Neural progenitor cell (in vitro differentiated cells): ENCODE results near the gene PNPLA6. TPM values are rescaled to one million over a fixed set of nuclear protein-coding genes. Genes with fewer than 3 reads are reported as not detected.

Experiments
- DNase-seq: peaks from one replicate; pipeline ENCODE4 v3.0.0-alpha.2; 2016; ENCODE audit warnings: low spot score
- H2AFZ ChIP-seq: fragments of 200-600 bp; sonication (generic); replicated peaks from 2 replicates; pipeline ENCODE4 v1.6.1; 2016; ENCODE audit warnings: antibody characterized with exemption
- H3F3A ChIP-seq: fragments of 200-600 bp; sonication (generic); 2 replicates; pipeline ENCODE4 v1.6.1; 2016; ENCODE audit warnings: antibody characterized with exemption, low read depth
- H3K27ac ChIP-seq: fragments of 200-600 bp; sonication (generic); 2 replicates; pipeline ENCODE4 v1.5.1; 2016; ENCODE audit warnings: mild to moderate bottlenecking
- H3K27me3 ChIP-seq: fragments of 200-600 bp; sonication (generic); 2 replicates; pipeline ENCODE4 v1.6.1; 2016; ENCODE audit warnings: mild to moderate bottlenecking, moderate library complexity
- H3K36me3 ChIP-seq: fragments of 200-600 bp; sonication (generic); 2 replicates; pipeline ENCODE4 v1.5.1; 2016
- H3K4me1 ChIP-seq: fragments of 200-600 bp; sonication (generic); 2 replicates; pipeline ENCODE4 v1.6.1; 2016; ENCODE audit warnings: mixed run types
- H3K4me2 ChIP-seq: fragments of 200-600 bp; sonication (generic); 2 replicates; pipeline ENCODE4 v1.6.1; 2016
- H3K4me3 ChIP-seq: fragments of 200-600 bp; sonication (generic); 2 replicates; pipeline ENCODE4 v1.5.1; 2016
- H3K79me2 ChIP-seq: fragments of 200-600 bp; sonication (generic); 2 replicates; pipeline ENCODE4 v1.6.1; 2016; ENCODE audit warnings: low read depth
- H3K9ac ChIP-seq: fragments of 200-600 bp; sonication (generic); 2 replicates; pipeline ENCODE4 v1.6.1; 2016
- H3K9me3 ChIP-seq: fragments of 200-600 bp; sonication (generic); 2 replicates; pipeline ENCODE4 v1.5.1; 2016; ENCODE audit warnings: low read depth
- H4K20me1 ChIP-seq: fragments of 200-600 bp; sonication (generic); 2 replicates; pipeline ENCODE4 v1.6.1; 2016; ENCODE audit warnings: low read depth
- H3K27ac Mint-ChIP-seq: 3 replicates; pipeline ENCODE4 v1.8.0; 2021; ENCODE audit warnings: mixed read lengths
- H3K27me3 Mint-ChIP-seq: 2 replicates; pipeline ENCODE4 v1.8.0; 2022; ENCODE audit warnings: low read depth, mild to moderate bottlenecking, inconsistent platforms, moderate library complexity, mixed read lengths; ENCODE audit not compliant: insufficient read depth
- H3K36me3 Mint-ChIP-seq: 3 replicates; pipeline ENCODE4 v1.8.0; 2021; ENCODE audit warnings: mixed read lengths
- H3K4me1 Mint-ChIP-seq: 3 replicates; pipeline ENCODE4 v1.8.0; 2021; ENCODE audit warnings: mixed read lengths
- H3K4me3 Mint-ChIP-seq: 3 replicates; pipeline ENCODE4 v1.8.0; 2021; ENCODE audit warnings: mild to moderate bottlenecking, moderate library complexity, mixed read lengths
- H3K9me3 Mint-ChIP-seq: 3 replicates; pipeline ENCODE4 v1.8.0; 2020; ENCODE audit warnings: mixed read lengths
- EZH2 ChIP-seq: fragments of 200-600 bp; sonication (generic); IDR thresholded peaks from 2 replicates; pipeline ENCODE4 v1.6.1; 2017; ENCODE audit warnings: antibody characterized with exemption, mild to moderate bottlenecking, moderate library complexity
- EZH2phosphoT487 ChIP-seq: fragments of 200-600 bp; sonication (generic); IDR thresholded peaks from 2 replicates; pipeline ENCODE4 v1.6.1; 2017; ENCODE audit warnings: antibody characterized with exemption
- total RNA-seq: library from RNA; depleted of rRNA; stranded (reverse); fragments of >200 nt; gene quantifications from 2 replicates; pipeline ENCODE4 v1.2.3, GENCODE V29; 2015; ENCODE audit warnings: low replicate concordance
- TF ChIP-seq, protein P1 (sequence below): fragments of 200-600 bp; sonication (generic); IDR thresholded peaks from 2 replicates; pipeline ENCODE4 v1.5.1; 2017; ENCODE audit warnings: antibody characterized with exemption, mild to moderate bottlenecking

PNPLA6 gene
- total RNA-seq, 1 donor from 2014 or later = 25.5 TPM

DNA sequence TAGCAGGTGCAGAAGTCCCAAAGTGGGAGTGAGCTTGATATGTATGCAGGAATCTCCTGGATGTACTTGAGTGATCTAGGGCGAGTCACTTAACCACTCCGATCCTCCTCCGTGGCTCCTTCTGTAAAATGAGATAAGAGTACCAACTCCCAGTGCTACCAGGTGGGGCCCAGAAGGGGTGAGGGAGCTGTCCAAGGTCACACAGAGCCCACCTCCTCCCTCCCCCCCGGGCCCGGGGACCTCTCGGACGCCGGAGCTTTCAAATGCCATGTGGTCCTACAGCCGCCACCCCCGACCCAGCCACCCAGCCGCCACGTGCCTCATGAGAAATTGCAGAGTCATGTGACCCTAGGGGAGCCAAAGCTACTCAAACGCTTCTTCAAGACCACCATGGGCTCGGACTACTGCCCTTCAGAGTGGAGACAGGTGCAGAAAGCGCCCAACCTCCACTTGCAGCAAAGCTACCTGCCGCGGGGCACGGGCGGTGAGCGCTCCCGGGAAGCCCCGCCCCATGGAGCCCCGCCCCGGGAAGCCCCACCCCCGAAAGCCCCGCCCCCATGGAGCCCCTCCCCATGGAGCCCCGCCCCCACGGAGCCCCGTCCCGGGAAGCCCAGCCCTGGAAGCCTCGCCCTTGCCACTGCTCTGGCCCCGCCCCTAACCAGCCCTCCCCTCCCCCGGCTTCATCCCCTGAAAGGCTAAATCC, 29.7 kb upstream of the PNPLA6 start:
- Histone ChIP-seq H3K27ac (no peak overlapping the region), H4K20me1 (peaks cover 3% of the 10 kb centered on the region), H3K4me3 (no peak overlapping the region), H2AFZ (no peak overlapping the region), H3K79me2 (no peaks in the 10 kb centered on the region), H3F3A (peaks cover 4% of the 10 kb centered on the region), H3K9ac (no peak overlapping the region), H3K4me2 (peak overlapping the region; percentile 21), H3K27me3 (peaks cover 39% of the 10 kb centered on the region), H3K9me3 (no peaks in the 10 kb centered on the region), H3K4me1 (no peaks in the 10 kb centered on the region), H3K36me3 (no peaks in the 10 kb centered on the region)
- H3K27me3 Mint-ChIP-seq = peaks cover 11% of the 10 kb centered on the region
- DNase-seq = peak; percentile 63
- H3K27ac Mint-ChIP-seq = no peak overlapping the region
- no peak for TF ChIP-seq EZH2
- no peak for TF ChIP-seq EZH2phosphoT487
- no peaks in the 10 kb centered on the region for H3K36me3 Mint-ChIP-seq
- H3K4me3 Mint-ChIP-seq = peak overlapping the region; percentile 52
- no peaks in the 10 kb centered on the region for H3K9me3 Mint-ChIP-seq
- peaks cover 8% of the 10 kb centered on the region for H3K4me1 Mint-ChIP-seq

DNA sequence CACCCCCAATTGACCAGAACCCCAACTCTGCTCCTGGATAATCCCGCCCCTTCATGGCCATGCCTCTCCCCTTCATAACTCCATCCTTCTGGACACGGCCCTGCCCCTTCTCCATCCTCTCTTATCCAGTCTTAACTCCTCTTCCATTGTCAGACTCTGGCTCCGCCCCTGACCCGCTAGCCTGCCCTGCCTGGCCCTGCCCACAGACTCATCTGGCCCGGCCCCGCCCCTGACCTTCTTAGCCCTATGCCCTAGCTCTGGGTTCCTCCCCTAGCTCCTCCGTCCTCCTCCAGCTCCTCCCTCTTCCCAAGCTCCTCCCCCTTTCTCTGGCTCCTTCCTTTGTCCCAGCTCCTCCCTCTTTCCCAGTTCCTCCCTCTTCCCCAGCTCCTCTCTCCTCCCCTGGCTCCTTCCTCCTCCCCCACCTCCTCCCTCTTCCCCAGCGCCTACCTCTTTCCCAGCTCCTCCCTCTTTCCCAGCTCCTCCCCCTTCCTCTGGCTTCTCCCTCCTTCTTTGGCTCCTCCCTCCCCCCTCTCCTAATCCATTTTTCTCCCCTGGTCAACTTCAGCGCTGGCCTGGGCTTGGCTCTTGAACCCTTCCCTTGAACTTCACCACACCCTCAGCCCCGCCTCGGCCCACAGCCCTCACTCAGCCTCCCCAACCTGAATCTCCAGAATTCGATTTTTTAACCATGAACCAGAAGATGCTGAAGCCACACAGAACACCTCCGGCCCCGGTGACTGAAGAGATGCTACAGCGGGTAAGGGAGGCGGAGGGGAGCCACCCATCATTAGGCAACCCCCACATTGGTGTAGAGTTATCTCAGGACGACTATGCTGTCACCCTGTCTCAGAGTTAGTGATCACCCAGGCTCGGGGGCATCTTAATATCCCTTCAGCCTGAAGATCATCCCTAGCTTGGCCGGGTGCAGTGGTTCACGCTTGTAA, 28.9 kb upstream of the PNPLA6 start:
- Mint-ChIP-seq H3K27ac (no peak overlapping the region), H3K9me3 (no peaks in the 10 kb centered on the region), H3K4me1 (peaks cover 8% of the 10 kb centered on the region), H3K27me3 (peaks cover 11% of the 10 kb centered on the region), H3K36me3 (no peaks in the 10 kb centered on the region), H3K4me3 (peak overlapping the region; percentile 50)
- Histone ChIP-seq H3K79me2 (no peaks in the 10 kb centered on the region), H3K9ac (no peak overlapping the region), H2AFZ (no peak overlapping the region), H3K27ac (no peak overlapping the region), H3K27me3 (peaks cover 31% of the 10 kb centered on the region), H3K4me1 (no peaks in the 10 kb centered on the region), H3F3A (peaks cover 4% of the 10 kb centered on the region), H4K20me1 (peaks cover 3% of the 10 kb centered on the region), H3K36me3 (no peaks in the 10 kb centered on the region), H3K4me2 (no peak overlapping the region), H3K9me3 (no peaks in the 10 kb centered on the region), H3K4me3 (no peak overlapping the region)
- peak; percentile 91 for DNase-seq
- TF ChIP-seq, protein P1, sequence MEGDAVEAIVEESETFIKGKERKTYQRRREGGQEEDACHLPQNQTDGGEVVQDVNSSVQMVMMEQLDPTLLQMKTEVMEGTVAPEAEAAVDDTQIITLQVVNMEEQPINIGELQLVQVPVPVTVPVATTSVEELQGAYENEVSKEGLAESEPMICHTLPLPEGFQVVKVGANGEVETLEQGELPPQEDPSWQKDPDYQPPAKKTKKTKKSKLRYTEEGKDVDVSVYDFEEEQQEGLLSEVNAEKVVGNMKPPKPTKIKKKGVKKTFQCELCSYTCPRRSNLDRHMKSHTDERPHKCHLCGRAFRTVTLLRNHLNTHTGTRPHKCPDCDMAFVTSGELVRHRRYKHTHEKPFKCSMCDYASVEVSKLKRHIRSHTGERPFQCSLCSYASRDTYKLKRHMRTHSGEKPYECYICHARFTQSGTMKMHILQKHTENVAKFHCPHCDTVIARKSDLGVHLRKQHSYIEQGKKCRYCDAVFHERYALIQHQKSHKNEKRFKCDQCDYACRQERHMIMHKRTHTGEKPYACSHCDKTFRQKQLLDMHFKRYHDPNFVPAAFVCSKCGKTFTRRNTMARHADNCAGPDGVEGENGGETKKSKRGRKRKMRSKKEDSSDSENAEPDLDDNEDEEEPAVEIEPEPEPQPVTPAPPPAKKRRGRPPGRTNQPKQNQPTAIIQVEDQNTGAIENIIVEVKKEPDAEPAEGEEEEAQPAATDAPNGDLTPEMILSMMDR = no peak
- TF ChIP-seq EZH2phosphoT487 (no peak), EZH2 (no peak)

DNA sequence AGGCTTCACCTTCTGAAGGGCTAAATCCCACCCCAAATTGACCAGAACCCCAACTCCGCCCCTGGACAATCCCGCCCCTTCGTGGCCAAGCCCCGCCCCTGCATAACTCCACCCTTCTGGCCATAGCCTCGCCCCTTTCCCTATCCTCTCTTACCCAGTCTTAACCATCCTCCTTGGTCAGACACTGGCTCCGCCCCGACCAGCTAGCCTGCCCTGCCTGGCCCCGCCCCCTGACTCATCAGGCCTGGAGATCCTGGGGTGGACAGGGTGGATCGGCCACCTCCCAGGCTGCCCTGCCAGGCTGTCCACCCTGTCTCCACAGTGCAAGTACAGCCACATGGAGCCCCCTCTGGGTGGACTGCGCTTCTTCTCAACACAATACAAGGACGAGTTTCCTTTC, 27.6 kb upstream of the PNPLA6 start:
- Histone ChIP-seq H3K4me3 (no peak overlapping the region), H3K9me3 (no peaks in the 10 kb centered on the region), H3K36me3 (no peaks in the 10 kb centered on the region), H3K27me3 (peaks cover 19% of the 10 kb centered on the region), H3K4me2 (no peak overlapping the region), H4K20me1 (peaks cover 3% of the 10 kb centered on the region), H3K27ac (no peak overlapping the region), H3K4me1 (no peaks in the 10 kb centered on the region), H3F3A (peaks cover 14% of the 10 kb centered on the region), H2AFZ (no peak overlapping the region), H3K79me2 (no peaks in the 10 kb centered on the region), H3K9ac (no peak overlapping the region)
- no peak overlapping the region for H3K4me3 Mint-ChIP-seq
- H3K36me3 Mint-ChIP-seq = no peaks in the 10 kb centered on the region
- peaks cover 8% of the 10 kb centered on the region for H3K4me1 Mint-ChIP-seq
- peaks cover 14% of the 10 kb centered on the region for H3K27me3 Mint-ChIP-seq
- no peak for TF ChIP-seq EZH2
- TF ChIP-seq, protein P1 = no peak
- TF ChIP-seq EZH2phosphoT487 = no peak
- peak; percentile 73 for DNase-seq
- no peaks in the 10 kb centered on the region for H3K9me3 Mint-ChIP-seq
- no peak overlapping the region for H3K27ac Mint-ChIP-seq
